GM19099 (cell line): ENCODE results near the gene MFGE8.

Experiments used
- POLR2A ChIP-seq: IDR thresholded peaks from 3 replicates; pipeline ENCODE4 v1.6.1; 2011; ENCODE audit warnings: low read depth; ENCODE audit not compliant: insufficient read length; ENCODE audit errors: extremely low read depth

MFGE8 gene

DNA sequence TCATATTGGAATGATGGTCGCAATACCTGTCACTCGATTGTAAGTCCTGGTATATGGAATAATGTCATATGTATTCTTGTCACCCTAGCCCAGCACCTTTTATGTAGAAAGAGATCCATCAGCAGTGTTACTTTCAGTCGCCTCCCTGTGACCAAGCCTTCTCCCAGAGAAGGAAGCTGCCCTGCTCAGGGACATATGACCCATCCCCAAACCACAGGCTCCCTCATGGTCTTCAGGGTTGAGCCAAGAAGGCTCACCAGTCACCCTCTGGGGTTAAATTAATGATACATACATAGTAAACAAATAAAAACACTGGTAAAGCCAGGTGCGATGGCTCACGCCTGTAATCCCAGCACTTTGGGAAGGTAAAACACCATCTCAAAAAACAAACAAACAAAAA lies 4.6 kb upstream of the MFGE8 start:
- no peak for TF ChIP-seq POLR2A

- TF ChIP-seq POLR2A, result no peak
Measured at GRCh38 chr15:88915354-88915753, 2.2 kb upstream of the MFGE8 start.

- no peak for TF ChIP-seq POLR2A
Measured at GRCh38 chr15:88913850-88914169, 631 bp upstream of the MFGE8 start.

DNA sequence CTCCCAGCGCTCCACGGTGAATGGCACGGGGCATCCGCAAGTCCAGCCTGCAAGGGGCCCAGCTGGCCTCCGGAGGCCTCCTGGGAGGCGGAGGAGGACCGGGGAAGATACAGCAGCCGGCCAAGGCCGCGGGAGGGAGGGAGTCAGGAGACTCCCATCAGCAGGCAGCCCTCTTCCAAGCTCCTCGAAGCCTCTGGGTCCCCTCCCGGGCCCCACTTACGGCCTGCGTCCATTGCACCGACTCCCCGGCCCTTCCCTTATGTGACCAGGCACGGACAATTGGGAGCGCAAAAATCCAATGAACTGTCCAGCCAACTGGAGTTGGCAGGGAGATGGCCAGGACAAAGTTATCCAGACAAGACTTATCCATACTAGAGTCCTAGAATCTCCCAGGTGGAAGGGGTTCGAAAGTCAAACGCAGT lies 668 bp downstream of the MFGE8 start:
- no peak for TF ChIP-seq POLR2A

DNA sequence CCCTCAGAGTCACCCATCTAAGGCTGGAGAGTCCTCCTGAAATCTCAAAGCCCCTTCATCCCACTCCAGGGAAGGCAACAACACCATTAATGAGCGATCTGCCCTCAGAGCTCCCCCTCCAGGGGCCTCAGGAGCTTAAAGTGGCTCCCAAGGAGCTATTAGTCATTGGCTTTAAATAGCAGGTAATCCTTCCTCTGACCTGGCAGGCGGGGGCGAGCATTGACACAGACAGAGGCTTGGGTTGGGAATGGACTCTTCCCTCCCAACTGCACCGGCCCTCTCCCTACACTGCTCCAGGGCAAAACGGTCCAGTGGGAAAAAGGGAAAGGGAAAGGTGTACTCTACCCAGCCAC lies 1.4 kb downstream of the MFGE8 start:
- TF ChIP-seq POLR2A, result no peak

GRCh38 chr15:88909956-88910831 lies 3.0 kb downstream of the MFGE8 start:
- no peak for TF ChIP-seq POLR2A

- no peak for TF ChIP-seq POLR2A
Measured at GRCh38 chr15:88908697-88909621, 4.2 kb downstream of the MFGE8 start.

DNA sequence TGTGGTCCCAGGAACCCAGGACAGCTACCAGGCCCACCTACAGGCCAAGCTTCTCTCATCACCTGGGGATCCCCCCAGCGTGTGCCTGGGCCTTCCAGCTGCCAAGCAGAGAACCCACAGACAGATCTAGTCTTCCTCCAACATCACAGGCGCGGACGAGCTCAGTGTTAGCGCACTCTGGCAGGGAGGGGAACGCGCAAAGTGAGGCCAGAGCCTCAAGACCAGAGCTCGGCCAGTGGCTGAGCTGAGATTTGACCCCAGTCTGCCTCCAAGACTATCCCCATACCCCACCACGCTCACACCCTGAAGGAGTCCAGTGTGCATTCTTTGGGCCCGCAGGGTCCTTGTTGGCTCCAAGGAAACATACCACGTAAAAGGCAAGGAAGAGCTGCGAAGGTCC lies 5.1 kb downstream of the MFGE8 start:
- no peak for TF ChIP-seq POLR2A

DNA sequence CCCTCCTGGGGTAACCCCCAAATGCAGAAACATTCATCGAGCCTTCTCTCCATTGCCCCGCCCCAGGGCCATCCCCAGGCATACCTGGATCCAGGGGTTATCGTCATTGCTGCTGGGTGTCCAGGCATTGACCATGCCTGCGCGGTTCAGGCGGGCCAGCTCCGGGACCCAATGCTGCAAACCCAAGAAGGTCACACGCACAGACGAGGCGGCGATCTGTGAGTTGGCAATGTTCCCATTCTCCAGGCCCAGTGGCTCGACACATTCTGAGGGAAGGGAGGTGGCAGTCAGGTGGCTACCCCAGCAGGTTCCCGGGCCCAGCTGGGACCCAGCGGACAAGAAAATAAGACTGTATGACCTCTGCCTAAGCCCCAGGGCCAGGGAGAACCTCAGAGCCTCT lies 6.1 kb downstream of the MFGE8 start:
- no peak for TF ChIP-seq POLR2A

- no peak for TF ChIP-seq POLR2A
Measured at GRCh38 chr15:88906551-88906950, 6.6 kb downstream of the MFGE8 start.

DNA sequence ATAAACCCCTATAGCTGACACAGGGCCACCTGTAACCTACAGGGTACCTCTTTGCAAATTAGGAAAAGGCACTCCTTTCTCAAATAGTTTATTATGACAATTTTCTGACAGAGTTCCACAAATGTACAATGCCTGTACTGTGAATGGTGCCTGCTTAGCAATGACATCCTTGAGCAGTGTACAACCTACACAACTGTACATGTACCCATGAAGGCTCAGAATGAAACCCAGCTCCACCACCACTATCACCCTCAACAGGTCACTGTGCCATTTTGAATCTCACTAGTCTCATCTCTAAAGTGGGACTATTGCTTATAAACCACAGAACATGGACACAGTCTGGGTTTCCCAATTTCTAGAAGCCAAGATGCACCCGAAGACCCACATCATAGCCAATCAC lies 7.0 kb downstream of the MFGE8 start:
- TF ChIP-seq POLR2A, result no peak

- TF ChIP-seq POLR2A, result no peak
Measured at GRCh38 chr15:88905576-88905975, 7.6 kb downstream of the MFGE8 start.

- TF ChIP-seq POLR2A, result no peak
Measured at GRCh38 chr15:88904624-88905327, 8.4 kb downstream of the MFGE8 start.

- TF ChIP-seq POLR2A, result no peak
Measured at GRCh38 chr15:88904257-88904623, 8.9 kb downstream of the MFGE8 start.

DNA sequence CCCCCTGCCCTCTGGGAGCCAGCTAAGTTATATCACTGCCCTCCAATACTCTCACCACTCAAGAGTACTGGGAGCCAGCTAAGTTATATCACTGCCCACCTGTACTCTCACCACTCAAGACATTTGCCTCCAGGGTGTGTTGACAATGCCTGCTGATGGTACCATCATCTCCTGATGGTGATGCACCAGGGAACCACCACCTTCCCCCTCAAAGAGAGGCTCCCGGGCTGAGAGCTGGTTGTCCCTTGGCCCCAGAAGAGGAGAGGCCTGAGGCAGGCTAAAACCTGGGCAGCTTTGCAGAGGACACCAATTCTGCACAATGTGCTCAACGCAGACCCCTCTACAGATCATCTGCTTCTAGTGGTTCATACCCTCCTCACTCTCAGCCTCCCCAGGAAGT lies 10.3 kb downstream of the MFGE8 start:
- TF ChIP-seq POLR2A, result no peak

GRCh38 chr15:88902221-88902835 lies 10.9 kb downstream of the MFGE8 start:
- no peak for TF ChIP-seq POLR2A
